ENCODE measurements around the gene FITM2.

GRCh38 chr20:44306927-44307326 lies 4.1 kb downstream of the FITM2 start:
- TF ChIP-seq RBBP5 (conservative IDR thresholded peaks at IDR 0.05) (no peak), IRF3 (IDR thresholded peaks at IDR 0.05) (no peak), TAF1 (IDR thresholded peaks at IDR 0.05; ENCODE audit: borderline replicate concordance, low read depth, low read length) (no peak), FOS (IDR thresholded peaks at IDR 0.05; ENCODE audit: borderline replicate concordance, extremely low read depth, insufficient read length) (no peak), CBX3 (IDR thresholded peaks at IDR 0.05; ENCODE audit: borderline replicate concordance, low read depth) (no peak), EZH2 (IDR thresholded peaks at IDR 0.05; ENCODE audit: borderline replicate concordance, control insufficient read depth, low read depth, low read length) (no peak), CTCF (IDR thresholded peaks at IDR 0.05 in 2 of 3, conservative IDR thresholded peaks at IDR 0.05 in 1 of 3; ENCODE audit: control insufficient read depth in 2 of 3, extremely low read depth in 1 of 3, insufficient read depth in 1 of 3, low read depth in 3 of 3, low read length in 3 of 3) (no peak)

Data from GM12878 (cell line).